Colonic mucosa (tissue), 4 donors: ENCODE data around the gene SRCIN1. TPM values are rescaled to one million over a fixed set of nuclear protein-coding genes. Genes with fewer than 3 reads are reported as not detected.

Source experiments
- DNase-seq: peaks from one replicate; pipeline ENCODE4 v3.0.0-alpha.2; 2020
- H3K27ac ChIP-seq: fragments of 200-600 bp; one replicate; pipeline ENCODE4 v1.8.0; 2021
- H3K27me3 ChIP-seq: fragments of 200-600 bp; one replicate; pipeline ENCODE4 v1.8.0; 2021
- H3K36me3 ChIP-seq: fragments of 200-600 bp; one replicate; pipeline ENCODE4 v1.8.0; 2021
- H3K4me1 ChIP-seq: fragments of 200-600 bp; one replicate; pipeline ENCODE4 v1.8.0; 2021; ENCODE audit warnings: mild to moderate bottlenecking
- H3K4me3 ChIP-seq: fragments of 200-600 bp; one replicate; pipeline ENCODE4 v1.8.0; 2021
- H3K9ac ChIP-seq, 2 donors: one replicate each; pipeline ENCODE4 v1.7.0; 2013; ENCODE audit warnings: control low read depth in 2 of 2, low read depth in 2 of 2, low read length in 2 of 2
- H3K9me3 ChIP-seq: fragments of 200-600 bp; one replicate; pipeline ENCODE4 v1.8.0; 2021
- CTCF ChIP-seq: fragments of 200-600 bp; IDR thresholded peaks from one replicate; pipeline ENCODE4 v1.8.0; 2022; ENCODE audit warnings: antibody characterized with exemption, mild to moderate bottlenecking
- intact Hi-C: fragments of 100-400 bp; cut with DNase I; formaldehyde crosslinking; loops from one replicate; pipeline ENCODE4 v1.14.1; 2022
- total RNA-seq, 2 donors: library from RNA; stranded (reverse); fragmentation: NEBNext Ultra II Directional in 1 of 2; extraction: Animal tissue kit (Norgen Biotek cat#: 25700) in 1 of 2; gene quantifications; one replicate each; pipeline ENCODE4 v1.2.1, GENCODE V29; 2021
- donor health status: healthy.
- donor health status: DM: no; HTN: no; CAD: no.
- donor health status: DM: no; HTN: no; CAD: no.

Gene SRCIN1
- total RNA-seq, 2 donors from 2014 or later = 1.1 to 4.2 TPM

- peaks cover 33% of the 10 kb centered on the region for H3K27me3 ChIP-seq
- no peaks in the 10 kb centered on the region for H3K36me3 ChIP-seq
- intact Hi-C loops = no loop called here
- no peak for DNase-seq
- no peaks in the 10 kb centered on the region for H3K4me1 ChIP-seq
- no peaks in the 10 kb centered on the region for H3K9me3 ChIP-seq
- no peak overlapping the region for H3K9ac ChIP-seq
- no peak for TF ChIP-seq CTCF
- H3K4me3 ChIP-seq = no peak overlapping the region
- no peak overlapping the region for H3K27ac ChIP-seq
Observed at GRCh38 chr17:38568274-38568673, 37.5 kb downstream of the SRCIN1 start.

DNA sequence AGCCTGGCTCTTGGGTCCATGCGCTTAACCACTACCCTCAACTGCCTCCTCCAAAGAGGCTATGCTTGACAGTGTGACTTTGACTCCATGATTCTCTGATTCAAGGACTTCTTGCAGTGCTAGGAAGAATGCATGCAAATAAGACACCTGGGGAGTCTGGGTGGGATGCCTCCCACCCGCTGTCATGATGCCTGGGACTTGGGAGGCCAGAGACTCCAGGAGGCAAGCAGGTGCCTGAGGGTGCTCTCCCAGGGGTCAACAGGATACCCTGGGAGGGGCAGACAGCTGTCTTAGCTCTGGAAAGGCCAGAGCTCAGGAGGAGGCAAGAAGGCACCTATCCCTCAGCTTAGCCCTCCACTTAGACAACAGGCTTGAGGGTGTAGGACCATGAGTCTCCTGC lies 38.4 kb downstream of the SRCIN1 start:
- Histone ChIP-seq H3K4me3 (no peak overlapping the region), H3K4me1 (no peaks in the 10 kb centered on the region), H3K27ac (no peak overlapping the region), H3K9me3 (no peaks in the 10 kb centered on the region), H3K27me3 (peaks cover 33% of the 10 kb centered on the region), H3K9ac (no peak overlapping the region), H3K36me3 (no peaks in the 10 kb centered on the region)
- TF ChIP-seq CTCF = no peak
- intact Hi-C loops = no loop called here
- no peak for DNase-seq

GRCh38 chr17:38566666-38567031 lies 39.1 kb downstream of the SRCIN1 start:
- H3K4me1 ChIP-seq = no peaks in the 10 kb centered on the region
- H3K9me3 ChIP-seq = no peaks in the 10 kb centered on the region
- H3K27me3 ChIP-seq = peaks cover 33% of the 10 kb centered on the region
- no peak for DNase-seq
- H3K9ac ChIP-seq = no peak overlapping the region
- TF ChIP-seq CTCF = no peak
- intact Hi-C loops = no loop called here
- no peak overlapping the region for H3K4me3 ChIP-seq
- no peak overlapping the region for H3K27ac ChIP-seq
- H3K36me3 ChIP-seq = no peaks in the 10 kb centered on the region

DNA sequence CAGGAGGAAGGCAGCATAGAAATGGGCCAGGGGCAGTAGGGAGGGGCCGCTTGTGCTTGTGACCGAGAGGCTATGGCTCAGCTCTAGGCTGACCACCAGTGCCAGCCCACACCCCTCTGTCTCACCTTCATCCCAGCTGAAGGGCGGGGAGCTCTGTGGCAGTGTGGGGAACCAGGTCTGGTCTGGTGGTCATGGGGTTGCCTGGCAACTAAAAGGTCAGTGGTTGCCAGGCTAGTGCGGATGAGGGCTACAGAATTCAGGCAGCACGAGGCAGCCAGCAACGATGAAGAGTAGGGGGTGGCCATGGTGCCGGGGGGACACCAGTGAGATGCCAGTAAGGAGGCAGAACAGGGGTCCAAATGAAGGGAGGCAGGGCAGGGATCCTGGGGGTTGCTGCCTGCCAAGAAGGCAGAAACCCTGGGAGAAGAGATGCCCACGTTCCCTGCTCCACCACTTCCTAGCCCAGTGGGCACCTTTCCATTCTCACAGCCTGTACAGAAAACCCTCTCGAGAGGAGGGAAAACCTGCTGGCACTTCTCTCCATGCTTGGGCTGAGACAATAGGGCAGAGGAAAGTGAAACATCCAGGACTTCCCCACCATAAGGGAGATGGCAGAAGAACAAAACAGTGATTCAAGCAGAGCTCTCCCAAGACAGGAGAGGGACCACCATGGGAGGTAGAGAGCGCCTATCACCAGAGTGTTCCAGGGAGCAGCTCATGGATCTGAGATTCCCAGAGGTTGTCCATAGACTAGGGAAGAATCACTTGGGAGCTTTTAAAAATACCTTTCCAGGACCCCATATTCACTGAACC lies 39.7 kb downstream of the SRCIN1 start:
- H3K9me3 ChIP-seq = no peaks in the 10 kb centered on the region
- TF ChIP-seq CTCF = no peak
- H3K27me3 ChIP-seq = peaks cover 33% of the 10 kb centered on the region
- H3K4me1 ChIP-seq = no peaks in the 10 kb centered on the region
- intact Hi-C loops = no loop called here
- H3K27ac ChIP-seq = no peak overlapping the region
- no peaks in the 10 kb centered on the region for H3K36me3 ChIP-seq
- no peak for DNase-seq
- H3K9ac ChIP-seq = no peak overlapping the region
- no peak overlapping the region for H3K4me3 ChIP-seq

DNA sequence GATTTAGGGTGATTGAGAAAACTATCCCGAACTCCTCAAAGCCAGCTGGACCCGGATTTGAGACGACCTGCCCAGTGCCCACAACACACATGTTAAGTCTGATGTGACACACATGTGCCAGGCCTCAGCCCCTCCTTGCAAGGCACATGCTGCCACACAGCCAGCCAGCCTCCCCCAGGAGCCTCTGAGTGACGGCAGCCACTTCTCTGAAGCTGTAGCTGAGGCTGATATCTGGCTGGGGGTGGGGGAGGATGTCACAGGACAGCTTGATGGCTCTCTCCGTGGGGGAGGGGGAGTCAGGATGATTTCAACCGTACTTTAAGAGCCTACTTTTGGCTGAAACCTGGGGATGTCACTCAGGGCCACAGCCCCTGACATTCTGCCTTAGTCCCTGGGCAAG lies 40.9 kb downstream of the SRCIN1 start:
- Histone ChIP-seq H3K9ac (no peak overlapping the region), H3K4me3 (no peak overlapping the region), H3K36me3 (no peaks in the 10 kb centered on the region), H3K27me3 (peaks cover 44% of the 10 kb centered on the region), H3K9me3 (no peaks in the 10 kb centered on the region), H3K4me1 (peaks cover 2% of the 10 kb centered on the region), H3K27ac (no peak overlapping the region)
- DNase-seq = no peak
- intact Hi-C loops = no loop called here
- no peak for TF ChIP-seq CTCF
